Measurements from ENCODE around the gene GLRA1. TPM values are rescaled to one million over a fixed set of nuclear protein-coding genes. Genes with fewer than 3 reads are reported as not detected.

Gene GLRA1
- total and polyA plus RNA-seq, 2 of the 4 experiments (the other 2 are of a cell fraction), result not detected

GRCh38 chr5:151912360-151912759 lies 12.3 kb downstream of the GLRA1 start:
- H4K5ac ChIP-seq (ENCODE audit: low read depth, low read length), result no peak overlapping the region
- H3K14ac ChIP-seq (replicated peaks; ENCODE audit: low read depth, low read length), result no peak overlapping the region
- no peak overlapping the region for H3K27ac ChIP-seq (ENCODE audit: insufficient read depth, low read length)
- no peaks in the 10 kb centered on the region for H3K4me1 ChIP-seq (ENCODE audit: control insufficient read depth, insufficient read depth, low read length)
- no peak overlapping the region for H4K8ac ChIP-seq (ENCODE audit: low read depth in 2 of 2, low read length in 2 of 2)
- H4K20me1 ChIP-seq (ENCODE audit: insufficient read depth, low read length), result no peaks in the 10 kb centered on the region
- BruUV-seq (replicated peaks), result no TSS peak
- no peaks in the 10 kb centered on the region for H3K79me1 ChIP-seq (ENCODE audit: low read depth in 1 of 2, low read length in 2 of 2)
- CTCF ChIA-PET, result no interaction called here
- in situ Hi-C loops (cut with MboI; ENCODE audit: low sequenced_read_pairs), result no loop called here
- no peak overlapping the region for H2AFZ ChIP-seq (replicated peaks; ENCODE audit: low read length, poor library complexity)
- no peak overlapping the region for H2AK5ac ChIP-seq (ENCODE audit: low read depth, low read length)
- dilution Hi-C loops (cut with HindIII; ENCODE audit: low sequenced_read_pairs, unreplicated experiment), result no loop called here
- no peak overlapping the region for H3K18ac ChIP-seq (ENCODE audit: low read depth, low read length)
- ATAC-seq (ENCODE audit: low read depth) (no peak), DNase-seq (no peak)
- no peak overlapping the region for H3K4ac ChIP-seq (ENCODE audit: low read depth, low read length)
- no peak overlapping the region for H3K56ac ChIP-seq (ENCODE audit: extremely low read depth, insufficient read depth, low read length)
- H3K27me3 ChIP-seq (ENCODE audit: control insufficient read depth, insufficient read depth, low read length), result no peaks in the 10 kb centered on the region
- WGBS, 2 experiments (ENCODE audit: extremely low coverage in 2 of 2, insufficient read length in 1 of 2), result no CpG with 5 or more reads among the region's 3 CpGs
- no peak overlapping the region for H2BK20ac ChIP-seq (ENCODE audit: low read depth, low read length)
- H2BK120ac ChIP-seq (ENCODE audit: low read depth, low read length), result no peak overlapping the region
- intact Hi-C loops (cut with micrococcal nuclease), result no loop called here
- H4K91ac ChIP-seq (ENCODE audit: insufficient read depth, low read depth, low read length), result no peak overlapping the region
- no peak overlapping the region for H2BK5ac ChIP-seq (ENCODE audit: low read depth, low read length, poor library complexity, severe bottlenecking)
- H3K4me3 ChIP-seq (ENCODE audit: insufficient read depth, low read depth, low read length), result no peak overlapping the region
- H3K9ac ChIP-seq (ENCODE audit: low read depth, low read length), result no peak overlapping the region
- no peak overlapping the region for H2AK9ac ChIP-seq (replicated peaks; ENCODE audit: low read depth, low read length, poor library complexity)
- no peak overlapping the region for H3K23ac ChIP-seq (ENCODE audit: low read depth, low read length)
- no peak overlapping the region for H2BK15ac ChIP-seq (ENCODE audit: low read depth, low read length)
- POLR2A ChIA-PET (ENCODE audit: unreplicated experiment), result no interaction called here
- no peaks in the 10 kb centered on the region for H3K36me3 ChIP-seq (ENCODE audit: control insufficient read depth, insufficient read depth, low read length)
- TF ChIP-seq MXI1 (IDR thresholded peaks at IDR 0.05; ENCODE audit: borderline replicate concordance, low read depth, low read length) (no peak), RFX5 (IDR thresholded peaks at IDR 0.05; ENCODE audit: low read depth, low read length) (no peak), FOS (IDR thresholded peaks at IDR 0.05; ENCODE audit: low read depth, low read length) (no peak), CEBPB (IDR thresholded peaks at IDR 0.05; ENCODE audit: low read depth, low read length) (no peak), MAZ (IDR thresholded peaks at IDR 0.05; ENCODE audit: borderline replicate concordance, low read depth, low read length) (no peak)
- no peaks in the 10 kb centered on the region for H3K9me3 ChIP-seq (ENCODE audit: control insufficient read depth, insufficient read depth, low read length)
- H3K9me1 ChIP-seq (ENCODE audit: insufficient read depth, low read length), result no peaks in the 10 kb centered on the region
- H3K4me2 ChIP-seq (ENCODE audit: low read depth, low read length), result no peak overlapping the region
